Lower leg skin (tissue), 3 donors: ENCODE data around the gene PAAF1.

ENCODE experiments used
- POLR2A ChIP-seq, 2 donors: fragments of 450-650 bp; IDR thresholded peaks; one replicate each; pipeline ENCODE4 v1.6.1; 2016 to 2017; ENCODE audit warnings: antibody characterized with exemption in 2 of 2, mild to moderate bottlenecking in 1 of 2, moderate library complexity in 1 of 2
- TF ChIP-seq, protein P1 (sequence below), 3 donors: fragments of 450-650 bp; IDR thresholded peaks; one replicate each; pipeline ENCODE4 v1.5.1; 2016; ENCODE audit warnings: antibody characterized with exemption in 3 of 3, mild to moderate bottlenecking in 3 of 3, moderate library complexity in 2 of 3

GRCh38 chr11:73962101-73962705 is 85.4 kb downstream of the PAAF1 start:
- TF ChIP-seq, protein P1, sequence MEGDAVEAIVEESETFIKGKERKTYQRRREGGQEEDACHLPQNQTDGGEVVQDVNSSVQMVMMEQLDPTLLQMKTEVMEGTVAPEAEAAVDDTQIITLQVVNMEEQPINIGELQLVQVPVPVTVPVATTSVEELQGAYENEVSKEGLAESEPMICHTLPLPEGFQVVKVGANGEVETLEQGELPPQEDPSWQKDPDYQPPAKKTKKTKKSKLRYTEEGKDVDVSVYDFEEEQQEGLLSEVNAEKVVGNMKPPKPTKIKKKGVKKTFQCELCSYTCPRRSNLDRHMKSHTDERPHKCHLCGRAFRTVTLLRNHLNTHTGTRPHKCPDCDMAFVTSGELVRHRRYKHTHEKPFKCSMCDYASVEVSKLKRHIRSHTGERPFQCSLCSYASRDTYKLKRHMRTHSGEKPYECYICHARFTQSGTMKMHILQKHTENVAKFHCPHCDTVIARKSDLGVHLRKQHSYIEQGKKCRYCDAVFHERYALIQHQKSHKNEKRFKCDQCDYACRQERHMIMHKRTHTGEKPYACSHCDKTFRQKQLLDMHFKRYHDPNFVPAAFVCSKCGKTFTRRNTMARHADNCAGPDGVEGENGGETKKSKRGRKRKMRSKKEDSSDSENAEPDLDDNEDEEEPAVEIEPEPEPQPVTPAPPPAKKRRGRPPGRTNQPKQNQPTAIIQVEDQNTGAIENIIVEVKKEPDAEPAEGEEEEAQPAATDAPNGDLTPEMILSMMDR (IDR thresholded peaks at IDR 0.05) = no peak
- no peak for TF ChIP-seq POLR2A (IDR thresholded peaks at IDR 0.05)
